B cell (primary cell): ENCODE data around the gene ATXN7L3. TPM values are rescaled to one million over a fixed set of nuclear protein-coding genes. Genes with fewer than 3 reads are reported as not detected.

Experiments used
- ATAC-seq: fragments of 200-7000 bp; cut with Tn5 transposase; one replicate; pipeline ENCODE4 v1.10.0; 2021; ENCODE audit warnings: low read depth, mild to moderate bottlenecking, moderate number of reproducible peaks, moderate library complexity
- CTCF ChIA-PET: fragments of 350-600 bp; sonication (Branson Sonifier 250); formaldehyde crosslinking; loops from one replicate; lab custom pipeline; 2021; ENCODE audit warnings: antibody characterized with exemption, inconsistent platforms; lab: Charles Lee
- POLR2A ChIA-PET: fragments of 350-600 bp; sonication (Branson Sonifier 250); formaldehyde crosslinking; loops from one replicate; lab custom pipeline; 2021; ENCODE audit warnings: antibody characterized with exemption; lab: Charles Lee
- DNase-seq: peaks from one replicate; pipeline ENCODE4 v3.0.0; 2013
- H2AFZ ChIP-seq: 2 replicates; pipeline ENCODE4 v1.6.1; 2012; ENCODE audit warnings: mild to moderate bottlenecking, low read depth, low read length; ENCODE audit not compliant: insufficient read depth, poor library complexity, severe bottlenecking
- H3K27ac ChIP-seq, 2 donors: 1 replicate in 1 of 2; 2 replicates in 1 of 2; pipeline ENCODE4 v1.5.1; 2012 to 2013; ENCODE audit warnings: low read length in 2 of 2, mild to moderate bottlenecking in 2 of 2, moderate library complexity in 1 of 2
- H3K27me3 ChIP-seq, 4 experiments: fragments of 200-600 bp in 1 of 4; sonication (generic) in 1 of 4; replicated peaks in 1 of 4; 1 replicate in 2 of 4; 2 replicates in 2 of 4; pipeline versions ENCODE4 v1.6.1 to v1.7.0; 2013 to 2016; ENCODE audit warnings: low read length in 3 of 4, mild to moderate bottlenecking in 2 of 4, mixed read lengths in 1 of 4, moderate library complexity in 1 of 4; ENCODE audit not compliant: insufficient read depth in 4 of 4, control insufficient read depth in 3 of 4; ENCODE audit errors: control extremely low read depth in 1 of 4
- H3K36me3 ChIP-seq, 2 experiments: replicated peaks in 1 of 2; 1 replicate in 1 of 2; 2 replicates in 1 of 2; pipeline versions ENCODE4 v1.6.1 to v1.7.1; 2013; ENCODE audit warnings: low read length in 1 of 2; ENCODE audit not compliant: insufficient read depth in 2 of 2, control insufficient read depth in 1 of 2; ENCODE audit errors: control extremely low read depth in 1 of 2, extremely low read depth in 1 of 2
- H3K4me1 ChIP-seq, 2 donors: fragments of 200-600 bp in 1 of 2; sonication (generic) in 1 of 2; 1 replicate in 1 of 2; 2 replicates in 1 of 2; pipeline versions ENCODE4 v1.5.1 to v1.6.1; 2013 to 2017; ENCODE audit warnings: low read length in 2 of 2; ENCODE audit not compliant: control insufficient read depth in 2 of 2, insufficient read depth in 2 of 2
- H3K4me2 ChIP-seq: replicated peaks from 2 replicates; pipeline ENCODE3; 2012; ENCODE audit warnings: mild to moderate bottlenecking, low read depth, low read length; ENCODE audit not compliant: poor library complexity, severe bottlenecking
- H3K4me3 ChIP-seq, 5 experiments: fragments of 200-600 bp in 1 of 5; sonication (generic) in 1 of 5; 1 replicate in 3 of 5; 2 replicates in 2 of 5; pipeline versions ENCODE4 v1.5.1 to v1.7.0; 2011 to 2016; ENCODE audit warnings: low read length in 4 of 5, mild to moderate bottlenecking in 4 of 5, low read depth in 2 of 5, control low read depth in 1 of 5, moderate library complexity in 1 of 5; ENCODE audit not compliant: insufficient read depth in 1 of 5; ENCODE audit errors: control extremely low read depth in 1 of 5, extremely low read depth in 1 of 5
- H3K79me2 ChIP-seq: fragments of 200-600 bp; sonication (generic); one replicate; pipeline ENCODE4 v1.6.0; 2016; ENCODE audit warnings: low read length; ENCODE audit not compliant: control insufficient read depth, insufficient read depth
- H3K9ac ChIP-seq: fragments of 200-600 bp; sonication (generic); 2 replicates; pipeline ENCODE4 v1.6.1; 2017; ENCODE audit warnings: mild to moderate bottlenecking, low read length, moderate library complexity
- H3K9me3 ChIP-seq, 3 donors: one replicate each; pipeline versions ENCODE4 v1.6.1 to v1.7.1; 2013; ENCODE audit warnings: low read length in 2 of 3; ENCODE audit not compliant: control insufficient read depth in 2 of 3, insufficient read depth in 1 of 3; ENCODE audit errors: control extremely low read depth in 1 of 3
- H4K20me1 ChIP-seq: 2 replicates; pipeline ENCODE4 v1.6.0; 2012; ENCODE audit warnings: mild to moderate bottlenecking, low read length; ENCODE audit not compliant: insufficient read depth, control insufficient read depth, poor library complexity, severe bottlenecking
- H3K27ac Mint-ChIP-seq: one replicate; pipeline ENCODE4 v1.8.0; 2021; ENCODE audit warnings: mixed read lengths
- H3K27me3 Mint-ChIP-seq: one replicate; pipeline ENCODE4 v1.8.0; 2021; ENCODE audit warnings: mixed read lengths
- H3K4me1 Mint-ChIP-seq: one replicate; pipeline ENCODE4 v1.8.0; 2021; ENCODE audit warnings: mixed read lengths
- H3K4me3 Mint-ChIP-seq: one replicate; pipeline ENCODE4 v1.8.0; 2021; ENCODE audit warnings: mixed read lengths
- H3K9me3 Mint-ChIP-seq: one replicate; pipeline ENCODE4 v1.8.0; 2022; ENCODE audit warnings: mixed read lengths; ENCODE audit not compliant: insufficient read depth
- CTCF ChIP-seq: fragments of 200-600 bp; IDR thresholded peaks from one replicate; pipeline ENCODE4 v1.8.0; 2022; ENCODE audit warnings: antibody characterized with exemption, mild to moderate bottlenecking
- EZH2 ChIP-seq: IDR thresholded peaks from 2 replicates; pipeline ENCODE4 v1.6.1; 2012; ENCODE audit warnings: borderline replicate concordance, low read depth, mild to moderate bottlenecking, moderate library complexity, low read length; ENCODE audit not compliant: insufficient read depth, poor library complexity, severe bottlenecking
- WGBS: methylation state at CpG from one replicate; pipeline ENCODE4 v1.1.5; 2013; ENCODE audit warnings: missing lambda C conversion rate; ENCODE audit not compliant: insufficient coverage; 5-methylcytosine and 5-hydroxymethylcytosine counted together
- intact Hi-C: fragments of 100-400 bp; cut with micrococcal nuclease; formaldehyde crosslinking; loops from one replicate; pipeline ENCODE4 v1.10.0; 2022
- polyA plus RNA-seq: library from polyadenylated mRNA; depleted of rRNA; stranded (reverse); fragments of >200 nt; gene quantifications from 2 replicates; pipeline ENCODE4 v1.2.3, GENCODE V29; 2012
- total RNA-seq, 2 donors: library from RNA; stranded (reverse); fragments of 120-200 nt in 1 of 2; gene quantifications; 1 replicate in 1 of 2; 2 replicates in 1 of 2; pipeline versions ENCODE4 v1.2.3 to v1.2.4, GENCODE V29; 2013 to 2022

The ATXN7L3 gene
- total and polyA plus RNA-seq, 2 donors (not counting 1 experiment from before 2014, with no cell fraction given): 63.6 to 107 TPM

- Mint-ChIP-seq H3K4me3 (peak overlapping the region; percentile 92), H3K27ac (peak overlapping the region; percentile 92), H3K27me3 (no peaks in the 10 kb centered on the region), H3K4me1 (peaks cover 29% of the 10 kb centered on the region), H3K9me3 (no peaks in the 10 kb centered on the region)
- Histone ChIP-seq H3K79me2 (peaks cover 28% of the 10 kb centered on the region), H3K36me3 (no peaks in the 10 kb centered on the region), H3K27ac (peak overlapping the region; percentile 9 to 75), H3K4me3 (peak overlapping the region; percentile 72 to 91 (median 87)), H2AFZ (peak overlapping the region; percentile 71), H4K20me1 (no peaks in the 10 kb centered on the region), H3K27me3 (no peaks in the 10 kb centered on the region), H3K9ac (peak overlapping the region; percentile 82), H3K4me1 (peaks cover 25% of the 10 kb centered on the region in 2 donors), H3K9me3 (no peaks in the 10 kb centered on the region), H3K4me2 (peak overlapping the region; percentile 92)
- DNase-seq (peak; percentile 84), ATAC-seq (peak; percentile 8)
- TF ChIP-seq CTCF (peak; percentile 3), EZH2 (no peak)
- intact Hi-C loops: loop anchor here (1.0 kb wide), 1 partner anchor 103 kb away; the partner anchor contains the start of gene SLC25A39
- ChIA-PET CTCF (interaction anchor here (0.6 to 5.5 kb wide), 23 partner anchors 9 to 142 kb away, joined by 3 to 62 read pairs (median 4); partner anchors contain the start of genes FAM171A2, GRN, HDAC5 and HROB), POLR2A (interaction anchor here (0.6 to 7.8 kb wide), 23 partner anchors 11 to 1567 kb away, joined by 3 to 100 read pairs (median 8); partner anchors contain the start of genes ATXN7L3, GRN, HDAC5 and HEXIM1)
- under 1% methylated on average over 49 of the region's 54 CpGs for WGBS
Measured at GRCh38 chr17:44221084-44221861, 21.6 kb upstream of the ATXN7L3 start.
